ENCODE measurements around the gene MYBL2. TPM values are rescaled to one million over a fixed set of nuclear protein-coding genes. Genes with fewer than 3 reads are reported as not detected.

MYBL2 gene
- total and polyA plus RNA-seq, 2 experiments from 2014 or later = 3.5 to 13.8 TPM

- Histone ChIP-seq H2AFZ (no peak overlapping the region), H3K79me2 (no peaks in the 10 kb centered on the region)
- 100% methylated on average over 3 of the region's 3 CpGs for WGBS (ENCODE audit: low lambda C conversion rate, missing lambda C conversion rate)
Measured at GRCh38 chr20:43694763-43695162, 27.8 kb downstream of the MYBL2 start.

GRCh38 chr20:43695571-43695970 is 28.7 kb downstream of the MYBL2 start:
- H3K27ac ChIP-seq = no peak overlapping the region
- H2AFZ ChIP-seq = no peak overlapping the region

More at GRCh38 chr20:43694763-43695162, 27.8 kb downstream of the MYBL2 start:
- H3K9me2 ChIP-seq (replicated peaks; ENCODE audit: insufficient read depth) = no peaks in the 10 kb centered on the region
- no peaks in the 10 kb centered on the region for H3K27me3 ChIP-seq
- H3K4me2 ChIP-seq = no peak overlapping the region
- DNase-seq (ENCODE audit: low spot score) = no peak
- no peak overlapping the region for H3K27ac ChIP-seq
- no peak overlapping the region for H3K4me3 ChIP-seq
- TF ChIP-seq EZH2 (IDR thresholded peaks at IDR 0.05; ENCODE audit: borderline replicate concordance) (no peak), EZH2phosphoT487 (IDR thresholded peaks at IDR 0.05; ENCODE audit: low read depth, severe bottlenecking, unreplicated experiment) (no peak)
- TF ChIP-seq, protein P1, sequence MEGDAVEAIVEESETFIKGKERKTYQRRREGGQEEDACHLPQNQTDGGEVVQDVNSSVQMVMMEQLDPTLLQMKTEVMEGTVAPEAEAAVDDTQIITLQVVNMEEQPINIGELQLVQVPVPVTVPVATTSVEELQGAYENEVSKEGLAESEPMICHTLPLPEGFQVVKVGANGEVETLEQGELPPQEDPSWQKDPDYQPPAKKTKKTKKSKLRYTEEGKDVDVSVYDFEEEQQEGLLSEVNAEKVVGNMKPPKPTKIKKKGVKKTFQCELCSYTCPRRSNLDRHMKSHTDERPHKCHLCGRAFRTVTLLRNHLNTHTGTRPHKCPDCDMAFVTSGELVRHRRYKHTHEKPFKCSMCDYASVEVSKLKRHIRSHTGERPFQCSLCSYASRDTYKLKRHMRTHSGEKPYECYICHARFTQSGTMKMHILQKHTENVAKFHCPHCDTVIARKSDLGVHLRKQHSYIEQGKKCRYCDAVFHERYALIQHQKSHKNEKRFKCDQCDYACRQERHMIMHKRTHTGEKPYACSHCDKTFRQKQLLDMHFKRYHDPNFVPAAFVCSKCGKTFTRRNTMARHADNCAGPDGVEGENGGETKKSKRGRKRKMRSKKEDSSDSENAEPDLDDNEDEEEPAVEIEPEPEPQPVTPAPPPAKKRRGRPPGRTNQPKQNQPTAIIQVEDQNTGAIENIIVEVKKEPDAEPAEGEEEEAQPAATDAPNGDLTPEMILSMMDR (IDR thresholded peaks at IDR 0.05; ENCODE audit: poor library complexity) = no peak
- H4K20me1 ChIP-seq (ENCODE audit: insufficient read depth, poor library complexity, severe bottlenecking) = no peaks in the 10 kb centered on the region
- no peaks in the 10 kb centered on the region for H3K9me3 ChIP-seq (ENCODE audit: low read depth)
- no peaks in the 10 kb centered on the region for H3K4me1 ChIP-seq (ENCODE audit: insufficient read depth)
- H3K36me3 ChIP-seq (replicated peaks; ENCODE audit: insufficient read depth, low read depth) = no peaks in the 10 kb centered on the region

DNA sequence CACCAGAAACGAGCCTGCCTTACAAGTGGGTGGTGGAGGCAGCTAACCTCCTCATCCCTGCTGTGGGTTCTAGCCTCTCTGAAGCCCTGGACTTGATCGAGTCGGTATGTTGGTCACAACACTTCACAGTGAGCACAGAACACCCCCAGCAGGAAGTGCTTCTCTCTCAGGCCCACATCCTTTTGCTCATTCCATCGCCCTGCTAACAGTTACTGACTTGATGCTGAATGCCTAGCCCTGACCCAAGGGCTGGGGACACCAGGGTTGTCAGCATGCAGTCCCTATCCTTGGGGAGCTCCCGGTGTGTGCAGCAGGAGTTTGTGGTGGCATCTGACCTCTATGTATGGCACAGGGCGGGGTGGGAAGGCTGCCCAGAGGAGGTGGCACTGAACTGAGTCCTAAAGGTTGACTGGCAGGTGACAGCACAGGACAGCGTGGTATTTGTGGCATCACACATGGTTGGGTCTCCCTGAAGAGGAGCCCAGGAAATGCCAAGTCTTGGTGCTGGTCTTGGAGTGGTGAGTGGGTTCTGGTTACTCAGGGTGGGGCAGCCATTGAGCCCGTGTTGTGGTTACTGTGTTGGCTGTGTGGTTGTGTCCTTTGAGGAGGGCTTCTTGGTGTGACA is 33.1 kb downstream of the MYBL2 start:
- Histone ChIP-seq H3K27me3 (no peaks in the 10 kb centered on the region), H3K9me3 (ENCODE audit: low read depth) (no peaks in the 10 kb centered on the region), H3K36me3 (replicated peaks; ENCODE audit: insufficient read depth, low read depth) (no peaks in the 10 kb centered on the region), H3K4me2 (no peak overlapping the region), H2AFZ (no peak overlapping the region), H3K27ac (no peak overlapping the region), H3K9me2 (replicated peaks; ENCODE audit: insufficient read depth) (no peaks in the 10 kb centered on the region), H3K4me3 (no peak overlapping the region), H4K20me1 (ENCODE audit: insufficient read depth, poor library complexity, severe bottlenecking) (no peaks in the 10 kb centered on the region), H3K79me2 (no peaks in the 10 kb centered on the region), H3K4me1 (ENCODE audit: insufficient read depth) (no peaks in the 10 kb centered on the region)
- no peak for DNase-seq (ENCODE audit: low spot score)
- TF ChIP-seq, protein P1 (IDR thresholded peaks at IDR 0.05; ENCODE audit: poor library complexity) = no peak
- TF ChIP-seq EZH2phosphoT487 (IDR thresholded peaks at IDR 0.05; ENCODE audit: low read depth, severe bottlenecking, unreplicated experiment) (no peak), EZH2 (IDR thresholded peaks at IDR 0.05; ENCODE audit: borderline replicate concordance) (no peak)
- 96% methylated on average over 8 of the region's 8 CpGs for WGBS (ENCODE audit: low lambda C conversion rate, missing lambda C conversion rate)

More at GRCh38 chr20:43695571-43695970, 28.7 kb downstream of the MYBL2 start:
- Histone ChIP-seq H3K9me3 (ENCODE audit: low read depth) (no peaks in the 10 kb centered on the region), H3K79me2 (no peaks in the 10 kb centered on the region), H3K4me3 (no peak overlapping the region), H3K27me3 (no peaks in the 10 kb centered on the region), H4K20me1 (ENCODE audit: insufficient read depth, poor library complexity, severe bottlenecking) (no peaks in the 10 kb centered on the region), H3K4me1 (ENCODE audit: insufficient read depth) (no peaks in the 10 kb centered on the region), H3K9me2 (replicated peaks; ENCODE audit: insufficient read depth) (no peaks in the 10 kb centered on the region), H3K36me3 (replicated peaks; ENCODE audit: insufficient read depth, low read depth) (no peaks in the 10 kb centered on the region), H3K4me2 (no peak overlapping the region)
- 90% methylated on average over 8 of the region's 8 CpGs for WGBS (ENCODE audit: low lambda C conversion rate, missing lambda C conversion rate)
- no peak for TF ChIP-seq EZH2phosphoT487 (IDR thresholded peaks at IDR 0.05; ENCODE audit: low read depth, severe bottlenecking, unreplicated experiment)
- no peak for TF ChIP-seq EZH2 (IDR thresholded peaks at IDR 0.05; ENCODE audit: borderline replicate concordance)
- TF ChIP-seq, protein P1 (IDR thresholded peaks at IDR 0.05; ENCODE audit: poor library complexity) = no peak
- no peak for DNase-seq (ENCODE audit: low spot score)
